Kidney tubule cell (primary cell): Measurements from ENCODE around the gene CTDP1.
"Not testable (repeated sequence)": the region's sequence is repeated elsewhere in the genome, so short reads cannot be mapped to it uniquely, and the experiment has no call there.

Experiments used
- DNase-seq: peaks from one replicate; pipeline ENCODE4 v3.0.0-alpha.2; 2018; ENCODE audit warnings: low spot score

Gene CTDP1

GRCh38 chr18:79682894-79683625, 3.5 kb downstream of the CTDP1 start:
- no peak for DNase-seq

GRCh38 chr18:79683626-79684282, 4.2 kb downstream of the CTDP1 start:
- no peak for DNase-seq

GRCh38 chr18:79684283-79684631, 4.7 kb downstream of the CTDP1 start:
- no peak for DNase-seq

DNA sequence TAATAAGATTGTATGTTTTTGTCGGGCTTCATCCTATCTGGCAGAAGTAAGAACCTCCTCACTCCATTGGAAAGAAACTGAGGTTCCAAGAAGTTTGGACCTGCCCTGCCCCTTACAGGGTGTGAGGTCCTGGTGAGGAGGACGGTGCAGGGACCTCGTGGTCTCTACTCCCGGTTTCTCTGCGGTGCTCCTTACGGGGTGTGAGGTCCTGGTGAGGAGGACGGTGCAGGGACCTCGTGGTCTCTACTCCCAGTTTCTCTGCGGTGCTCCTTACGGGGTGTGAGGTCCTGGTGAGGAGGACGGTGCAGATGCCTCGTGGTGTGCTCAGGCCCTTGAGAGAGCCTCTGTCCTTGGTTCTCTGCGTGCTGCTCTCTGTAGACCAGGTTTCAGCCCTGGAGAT, 5.2 kb downstream of the CTDP1 start:
- DNase-seq = no peak

DNA sequence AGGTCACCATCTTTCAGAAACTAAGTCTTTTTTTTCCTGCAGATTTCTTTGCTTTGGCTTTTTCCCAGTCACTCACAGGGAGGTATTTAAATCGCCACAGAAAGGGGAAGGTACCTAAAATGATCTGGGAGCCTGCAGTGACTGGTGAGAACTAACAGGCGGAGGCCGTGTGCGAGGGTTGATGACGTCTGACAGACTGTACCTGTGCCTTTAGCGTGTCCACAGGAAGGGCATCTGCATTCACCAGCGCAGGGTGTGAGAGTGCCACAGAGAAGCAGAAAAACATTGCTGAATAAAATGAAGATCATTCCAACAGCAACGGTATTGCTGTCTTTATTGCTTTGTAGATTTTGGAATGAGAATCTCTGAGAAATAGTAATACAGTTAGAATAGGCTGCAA, 5.7 kb downstream of the CTDP1 start:
- DNase-seq = no peak

GRCh38 chr18:79685971-79686370, 6.4 kb downstream of the CTDP1 start:
- DNase-seq = no peak

GRCh38 chr18:79687806-79688205, 8.2 kb downstream of the CTDP1 start:
- peak; percentile 64 for DNase-seq

DNA sequence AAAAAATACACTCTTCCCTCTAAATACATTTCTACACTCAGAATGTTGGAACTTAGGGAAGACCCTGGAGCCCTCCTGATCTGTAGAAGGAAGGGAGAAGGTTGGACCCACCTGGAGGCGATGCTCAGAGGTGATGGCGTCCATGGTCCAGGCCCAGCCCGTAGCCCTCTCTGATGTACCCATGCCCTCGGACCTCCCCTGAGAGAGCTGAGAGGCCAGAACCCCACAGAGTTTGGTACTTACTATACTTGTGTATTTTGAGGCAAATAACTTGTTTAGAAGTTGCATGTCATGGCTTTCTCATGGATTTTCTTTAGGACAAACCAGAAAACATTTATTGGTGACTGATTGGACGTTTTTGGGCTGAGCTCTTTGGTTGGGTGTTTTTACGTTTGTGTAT, 10.5 kb downstream of the CTDP1 start:
- DNase-seq = no peak

DNA sequence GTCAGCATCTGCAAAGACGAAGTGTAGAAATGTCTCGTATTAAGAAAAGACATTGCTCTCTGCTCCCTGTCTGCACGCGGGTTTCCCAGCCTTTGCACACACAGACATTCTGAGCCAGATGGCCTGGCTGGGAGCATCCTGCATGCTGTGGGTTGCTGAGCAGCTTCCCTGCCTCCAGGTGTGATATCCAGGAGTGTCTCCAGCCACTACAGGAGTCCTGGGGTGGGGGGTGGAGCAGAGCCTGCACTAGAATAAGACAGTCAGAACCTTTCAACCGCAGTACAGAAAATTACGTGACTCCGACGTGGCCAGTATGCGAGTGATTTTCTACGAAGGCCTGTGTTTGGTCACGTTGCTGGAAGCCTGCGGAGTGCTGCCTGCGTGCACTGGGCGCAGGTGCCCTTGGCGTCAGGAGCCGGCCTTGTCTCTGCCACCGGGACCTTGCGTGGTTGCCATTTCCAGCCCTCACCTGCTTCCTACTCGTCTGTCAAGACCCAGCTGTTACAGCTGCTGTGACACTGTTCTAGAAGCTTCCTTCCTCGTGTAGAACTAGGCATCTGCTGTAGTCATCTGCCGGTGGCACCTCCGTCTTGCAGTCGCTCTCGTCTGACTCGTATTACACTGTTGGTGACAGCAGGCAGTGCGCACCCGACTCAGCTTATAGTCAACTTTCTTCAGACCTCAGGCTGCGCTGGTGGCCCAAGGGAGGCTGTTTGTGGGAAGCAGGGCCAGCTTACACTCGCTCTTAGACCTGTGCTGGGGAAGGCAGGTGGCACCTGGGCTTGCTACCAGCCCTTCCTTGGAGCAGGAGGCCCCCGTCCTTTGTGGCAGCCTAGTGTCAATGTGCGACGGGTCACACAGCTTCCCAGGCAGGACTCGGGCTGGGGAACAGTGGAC, 11.2 kb downstream of the CTDP1 start:
- no peak for DNase-seq

DNA sequence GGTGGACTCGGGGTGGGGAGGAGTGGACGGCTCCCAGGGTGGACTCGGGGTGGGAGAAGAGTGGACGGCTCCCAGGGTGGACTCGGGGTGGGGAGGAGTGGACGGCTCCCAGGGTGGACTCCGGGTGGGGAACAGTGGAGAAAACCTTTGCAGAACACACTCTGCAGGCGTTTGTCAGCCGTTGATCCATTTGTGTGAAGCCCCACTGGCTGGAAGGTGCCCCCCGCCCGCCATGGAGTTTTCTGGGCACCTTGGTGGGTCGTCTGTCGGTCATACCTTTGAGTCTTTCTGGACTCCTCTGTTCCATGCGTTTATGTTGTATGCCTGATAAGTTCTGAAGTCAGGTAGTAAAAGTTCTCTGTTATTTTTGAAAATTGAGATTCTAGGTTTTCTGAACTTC, 12.5 kb downstream of the CTDP1 start:
- no peak for DNase-seq

GRCh38 chr18:79692886-79693285, 13.3 kb downstream of the CTDP1 start:
- no peak for DNase-seq

GRCh38 chr18:79693561-79694205, 14.1 kb downstream of the CTDP1 start:
- no peak for DNase-seq

DNA sequence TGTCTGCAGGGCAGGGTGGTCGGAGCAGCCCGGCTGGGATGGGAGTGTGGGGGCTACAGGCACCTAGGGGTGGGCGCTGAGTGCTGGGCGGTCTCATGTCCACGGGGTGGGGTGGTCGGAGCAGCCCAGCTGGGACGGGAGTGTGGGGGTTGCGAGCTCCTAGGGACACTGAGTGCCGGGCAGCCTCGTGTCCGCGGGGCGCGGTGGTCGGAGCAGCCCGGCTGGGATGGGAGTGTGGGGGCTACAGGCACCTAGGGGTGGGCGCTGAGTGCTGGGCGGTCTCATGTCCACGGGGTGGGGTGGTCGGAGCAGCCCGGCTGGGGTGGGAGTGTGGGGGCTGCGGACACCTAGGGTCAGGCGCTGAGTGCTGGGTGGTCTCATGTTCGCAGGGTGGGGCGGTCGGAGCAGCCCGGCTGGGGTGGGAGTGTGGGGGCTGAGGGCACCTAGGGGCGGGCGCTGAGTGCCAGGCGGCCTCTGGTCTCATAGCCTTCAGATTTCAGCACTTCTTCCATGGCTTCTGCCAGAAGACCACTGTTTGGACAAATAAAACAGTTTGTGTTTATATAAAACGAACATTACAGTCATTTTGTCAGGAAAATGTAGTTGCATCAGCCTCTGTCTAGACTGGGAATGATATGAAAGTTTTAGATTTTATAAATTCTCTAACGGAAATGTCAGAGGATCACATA, 14.7 kb downstream of the CTDP1 start:
- DNase-seq = not testable (repeated sequence)

DNA sequence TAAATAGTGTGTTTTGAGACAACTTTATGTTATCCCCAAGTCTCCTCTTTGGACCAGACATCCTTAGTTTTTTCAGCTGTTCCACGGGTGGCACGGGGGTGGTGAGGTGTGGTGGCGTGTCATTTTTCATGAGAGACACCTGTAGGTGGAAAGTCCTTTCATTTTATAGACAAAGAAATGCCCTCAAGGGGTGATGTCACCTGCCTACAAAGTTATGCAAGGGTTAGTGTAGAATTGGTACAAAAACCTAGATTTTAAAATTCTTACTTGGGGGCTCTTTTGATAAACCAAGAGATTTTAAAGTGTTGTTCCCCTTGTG, 15.3 kb downstream of the CTDP1 start:
- DNase-seq = no peak

GRCh38 chr18:79695269-79695668, 15.7 kb downstream of the CTDP1 start:
- DNase-seq = peak; percentile 37

GRCh38 chr18:79695856-79696850, 16.6 kb downstream of the CTDP1 start:
- DNase-seq = no peak

DNA sequence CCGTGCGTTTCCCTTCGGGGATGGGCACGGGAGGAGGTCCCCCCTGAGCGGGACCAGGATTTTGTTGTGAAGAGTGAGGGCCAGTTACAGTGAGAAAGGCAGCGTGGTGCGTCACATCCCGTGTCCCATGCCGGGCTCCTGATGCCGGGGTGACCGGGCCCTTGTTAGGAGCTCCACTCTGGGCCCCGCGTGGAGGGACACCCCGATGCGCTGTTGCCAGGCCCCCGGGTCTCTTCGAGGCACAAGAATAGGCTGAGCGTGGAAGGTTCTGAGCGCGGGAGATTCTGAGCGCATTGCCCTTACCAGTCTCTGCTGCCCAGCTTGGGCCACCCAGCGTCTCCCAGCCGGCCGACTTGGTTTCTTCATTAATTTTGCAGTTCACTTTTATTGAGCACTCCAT, 17.6 kb downstream of the CTDP1 start:
- no peak for DNase-seq

GRCh38 chr18:79697976-79698375, 18.4 kb downstream of the CTDP1 start:
- no peak for DNase-seq

GRCh38 chr18:79698668-79699335, 19.2 kb downstream of the CTDP1 start:
- no peak for DNase-seq

- no peak for DNase-seq
These were observed 20.1 kb downstream of the CTDP1 start for GRCh38 chr18:79699653-79700052.
